HG03571 (cell line): ENCODE results near the gene PSMB9.

Source experiments
- ATAC-seq: cut with Tn5 transposase; IDR thresholded peaks from one replicate; pipeline ENCODE4 v1.9.1; 2021; ENCODE audit not compliant: unreplicated experiment

The PSMB9 gene

GRCh38 chr6:32839356-32839755 lies 14.6 kb upstream of the PSMB9 start:
- no peak for ATAC-seq

GRCh38 chr6:32840604-32841246 lies 13.3 kb upstream of the PSMB9 start:
- ATAC-seq, result no peak

- ATAC-seq, result no peak
These were observed 11.9 kb upstream of the PSMB9 start for GRCh38 chr6:32842021-32842650.

GRCh38 chr6:32842690-32843089 lies 11.3 kb upstream of the PSMB9 start:
- no peak for ATAC-seq

GRCh38 chr6:32843331-32843978 lies 10.5 kb upstream of the PSMB9 start:
- no peak for ATAC-seq

- ATAC-seq, result peak; percentile 57
These were observed 9.8 kb upstream of the PSMB9 start, which contains the start of gene PSMB8 for GRCh38 chr6:32843979-32844838. PSMB8 (minus strand) TSS chr6:32844047; CDS start chr6:32843996, 51 bp downstream.

GRCh38 chr6:32844839-32845383 lies 9.1 kb upstream of the PSMB9 start:
- ATAC-seq, result no peak

- no peak for ATAC-seq
These were observed 8.6 kb upstream of the PSMB9 start for GRCh38 chr6:32845384-32845884.

- no peak for ATAC-seq
These were observed 7.0 kb upstream of the PSMB9 start for GRCh38 chr6:32847004-32847403.

GRCh38 chr6:32847795-32848194 lies 6.2 kb upstream of the PSMB9 start:
- ATAC-seq, result no peak

GRCh38 chr6:32849126-32849525 lies 4.9 kb upstream of the PSMB9 start:
- ATAC-seq, result no peak

- no peak for ATAC-seq
These were observed 3.0 kb upstream of the PSMB9 start for GRCh38 chr6:32851025-32851424.

GRCh38 chr6:32852018-32852843 lies 1.8 kb upstream of the PSMB9 start:
- no peak for ATAC-seq

GRCh38 chr6:32852844-32853540 lies 1.0 kb upstream of the PSMB9 start:
- ATAC-seq, result peak; percentile 14

GRCh38 chr6:32854376-32855178 lies 585 bp downstream of the PSMB9 start:
- ATAC-seq, result peak; percentile 20

- no peak for ATAC-seq
These were observed 1.6 kb downstream of the PSMB9 start for GRCh38 chr6:32855467-32856174.

- no peak for ATAC-seq
These were observed 3.3 kb downstream of the PSMB9 start for GRCh38 chr6:32857156-32857891.
